Suprapubic skin (tissue), 4 donors: ENCODE measurements around the gene TPRN. TPM values are rescaled to one million over a fixed set of nuclear protein-coding genes. Genes with fewer than 3 reads are reported as not detected.

Experiments
- DNase-seq, 2 donors: peaks; one replicate each; pipeline ENCODE4 v3.0.0-alpha.2; 2019; ENCODE audit warnings: low spot score in 2 of 2
- H3K27ac ChIP-seq: fragments of 200-600 bp; sonication (generic); one replicate; pipeline ENCODE4 v1.5.1; 2019
- H3K27me3 ChIP-seq: fragments of 200-600 bp; sonication (generic); one replicate; pipeline ENCODE4 v1.5.1; 2019
- H3K36me3 ChIP-seq: fragments of 200-600 bp; sonication (generic); one replicate; pipeline ENCODE4 v1.5.1; 2019
- H3K4me1 ChIP-seq: fragments of 200-600 bp; sonication (generic); one replicate; pipeline ENCODE4 v1.5.1; 2019
- H3K4me3 ChIP-seq: fragments of 200-600 bp; sonication (generic); one replicate; pipeline ENCODE4 v1.5.1; 2019; ENCODE audit warnings: mild to moderate bottlenecking
- H3K9me3 ChIP-seq: fragments of 200-600 bp; sonication (generic); one replicate; pipeline ENCODE4 v1.5.1; 2019
- EP300 ChIP-seq: sonication (generic); formaldehyde crosslinking; IDR thresholded peaks from one replicate; pipeline ENCODE4 v1.6.1; 2017; ENCODE audit warnings: antibody characterized with exemption
- POLR2A ChIP-seq, 2 donors: fragments of 450-650 bp; IDR thresholded peaks; one replicate each; pipeline ENCODE4 v1.6.1; 2017; ENCODE audit warnings: antibody characterized with exemption in 2 of 2, mild to moderate bottlenecking in 2 of 2, moderate library complexity in 2 of 2
- POLR2AphosphoS5 ChIP-seq, 3 donors: sonication (generic); formaldehyde crosslinking; IDR thresholded peaks; one replicate each; pipeline ENCODE4 v1.6.1; 2017; ENCODE audit warnings: antibody characterized with exemption in 3 of 3
- WGBS: methylation state at CpG from one replicate; pipeline ENCODE4 v1.1.5; 2018; 5-methylcytosine and 5-hydroxymethylcytosine counted together
- total RNA-seq, 4 donors: library from RNA; depleted of rRNA; stranded (reverse); fragments of >200 nt; gene quantifications; one replicate each; pipeline ENCODE4 v1.1.0, GENCODE V29; 2016
- TF ChIP-seq, protein P1 (sequence below), 2 donors: fragments of 200-600 bp in 1 of 2; fragments of 450-650 bp in 1 of 2; sonication (generic) in 1 of 2; IDR thresholded peaks; one replicate each; pipeline ENCODE4 v1.5.1; 2016 to 2019; ENCODE audit warnings: antibody characterized with exemption in 2 of 2, mild to moderate bottlenecking in 1 of 2, moderate library complexity in 1 of 2

Gene TPRN
- total RNA-seq, 4 donors from 2014 or later, result 12.6 to 23.6 (median 18.7) TPM

DNA sequence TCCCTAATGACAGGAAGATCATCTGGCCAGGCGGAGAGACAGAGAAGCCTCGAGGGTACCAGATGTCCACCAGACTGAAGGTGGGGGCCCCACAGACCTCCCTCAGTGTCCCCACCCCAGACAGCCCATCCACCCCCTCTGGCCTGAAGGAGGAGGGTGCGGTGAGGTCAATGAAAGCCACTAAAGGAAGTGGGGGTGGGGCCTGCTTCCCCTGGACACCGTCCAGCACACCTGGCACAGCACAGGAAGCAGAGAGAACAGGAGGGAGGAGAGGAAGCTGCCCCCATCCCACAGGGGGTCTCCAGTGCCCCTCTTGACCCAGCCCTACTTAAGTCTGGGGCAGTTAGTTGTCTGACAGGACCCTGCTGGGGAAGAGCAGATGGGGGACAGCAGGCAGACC lies 41.9 kb downstream of the TPRN start:
- TF ChIP-seq POLR2A (IDR thresholded peaks at IDR 0.05) (no peak), EP300 (no peak), POLR2AphosphoS5 (IDR thresholded peaks at IDR 0.05) (no peak)
- TF ChIP-seq, protein P1, sequence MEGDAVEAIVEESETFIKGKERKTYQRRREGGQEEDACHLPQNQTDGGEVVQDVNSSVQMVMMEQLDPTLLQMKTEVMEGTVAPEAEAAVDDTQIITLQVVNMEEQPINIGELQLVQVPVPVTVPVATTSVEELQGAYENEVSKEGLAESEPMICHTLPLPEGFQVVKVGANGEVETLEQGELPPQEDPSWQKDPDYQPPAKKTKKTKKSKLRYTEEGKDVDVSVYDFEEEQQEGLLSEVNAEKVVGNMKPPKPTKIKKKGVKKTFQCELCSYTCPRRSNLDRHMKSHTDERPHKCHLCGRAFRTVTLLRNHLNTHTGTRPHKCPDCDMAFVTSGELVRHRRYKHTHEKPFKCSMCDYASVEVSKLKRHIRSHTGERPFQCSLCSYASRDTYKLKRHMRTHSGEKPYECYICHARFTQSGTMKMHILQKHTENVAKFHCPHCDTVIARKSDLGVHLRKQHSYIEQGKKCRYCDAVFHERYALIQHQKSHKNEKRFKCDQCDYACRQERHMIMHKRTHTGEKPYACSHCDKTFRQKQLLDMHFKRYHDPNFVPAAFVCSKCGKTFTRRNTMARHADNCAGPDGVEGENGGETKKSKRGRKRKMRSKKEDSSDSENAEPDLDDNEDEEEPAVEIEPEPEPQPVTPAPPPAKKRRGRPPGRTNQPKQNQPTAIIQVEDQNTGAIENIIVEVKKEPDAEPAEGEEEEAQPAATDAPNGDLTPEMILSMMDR (IDR thresholded peaks at IDR 0.05), result no peak
- H3K9me3 ChIP-seq, result no peaks in the 10 kb centered on the region
- peaks cover 82% of the 10 kb centered on the region for H3K27me3 ChIP-seq
- no peaks in the 10 kb centered on the region for H3K36me3 ChIP-seq
- H3K4me1 ChIP-seq, result peaks cover 41% of the 10 kb centered on the region
- no peak for DNase-seq
- H3K4me3 ChIP-seq, result no peak overlapping the region
- H3K27ac ChIP-seq, result no peak overlapping the region
- 24% methylated on average over 4 of the region's 4 CpGs for WGBS

DNA sequence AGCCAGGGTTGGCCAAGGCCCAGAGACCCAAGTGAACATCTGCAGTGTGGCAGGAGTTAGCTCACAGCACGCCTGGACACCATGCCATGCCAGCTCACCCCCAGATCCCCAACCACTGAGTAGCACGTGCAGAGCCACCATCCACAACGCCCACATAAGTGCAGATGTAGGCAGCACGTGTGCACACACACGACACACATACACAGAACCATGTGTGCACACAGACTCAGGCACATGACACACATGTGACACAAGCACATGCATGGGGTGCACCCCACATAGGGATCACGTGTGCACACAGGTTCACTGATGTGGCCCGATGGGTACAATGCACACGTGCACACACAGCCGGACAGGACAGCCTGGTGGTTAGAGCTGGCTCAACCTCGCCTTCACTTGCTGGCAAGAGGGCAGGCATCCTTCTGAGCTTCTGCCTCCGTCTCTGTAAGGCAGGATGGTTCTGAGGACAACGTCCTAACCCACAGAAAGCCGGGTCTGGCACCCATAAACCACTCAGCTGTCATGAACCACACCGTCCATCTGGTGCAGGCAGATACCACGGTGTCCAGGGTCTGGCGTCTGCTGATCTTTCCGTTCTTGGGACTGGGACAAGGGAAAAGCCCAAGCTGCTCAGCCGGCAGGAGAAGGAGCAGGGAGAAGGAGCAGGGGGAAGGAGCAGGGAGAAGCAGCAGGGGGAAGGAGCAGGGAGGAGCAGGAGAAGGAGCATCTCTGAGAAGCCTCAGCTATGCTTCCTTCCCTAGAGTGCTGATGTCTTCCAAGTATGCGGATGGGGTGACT lies 42.7 kb downstream of the TPRN start:
- WGBS, result 49% methylated on average over 9 of the region's 19 CpGs
- H3K27me3 ChIP-seq, result peaks cover 74% of the 10 kb centered on the region

DNA sequence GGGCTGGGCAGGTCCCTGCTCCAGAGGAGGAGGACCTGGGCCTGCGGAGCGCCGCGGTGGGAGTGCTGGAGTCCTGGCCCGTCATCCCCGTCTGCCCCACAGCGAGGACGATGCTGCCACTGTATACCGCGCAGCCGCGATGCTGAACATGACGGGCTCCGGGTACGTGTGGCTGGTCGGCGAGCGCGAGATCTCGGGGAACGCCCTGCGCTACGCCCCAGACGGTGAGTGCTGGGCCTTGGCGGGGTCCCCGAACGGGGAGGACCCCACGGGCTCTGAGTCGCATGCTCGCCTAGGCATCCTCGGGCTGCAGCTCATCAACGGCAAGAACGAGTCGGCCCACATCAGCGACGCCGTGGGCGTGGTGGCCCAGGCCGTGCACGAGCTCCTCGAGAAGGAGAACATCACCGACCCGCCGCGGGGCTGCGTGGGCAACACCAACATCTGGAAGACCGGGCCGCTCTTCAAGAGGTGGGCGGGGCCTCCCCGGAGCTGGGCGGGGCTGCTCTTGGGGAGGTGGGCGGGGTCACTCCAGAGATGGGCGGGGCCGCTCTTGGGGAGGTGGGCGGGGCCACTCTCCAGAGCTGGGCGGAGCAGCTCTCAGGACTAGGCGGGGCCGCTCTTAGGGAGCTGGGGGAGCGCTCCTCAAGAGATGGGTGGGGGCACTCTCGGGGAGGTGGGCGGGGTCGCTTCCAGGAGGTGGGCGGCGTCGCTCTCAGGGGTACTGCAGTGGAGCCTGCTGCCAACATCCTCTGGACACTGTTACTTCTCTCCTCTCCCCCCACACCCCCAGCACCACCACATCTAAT lies 43.8 kb downstream of the TPRN start:
- Histone ChIP-seq H3K4me3 (peak overlapping the region; percentile 15), H3K9me3 (no peaks in the 10 kb centered on the region), H3K36me3 (no peaks in the 10 kb centered on the region), H3K27me3 (peaks cover 64% of the 10 kb centered on the region), H3K27ac (no peak overlapping the region), H3K4me1 (peaks cover 22% of the 10 kb centered on the region)
- 0% methylated on average over 2 of the region's 65 CpGs for WGBS
- TF ChIP-seq POLR2A (IDR thresholded peaks at IDR 0.05), result no peak
- no peak for TF ChIP-seq POLR2AphosphoS5 (IDR thresholded peaks at IDR 0.05)
- TF ChIP-seq, protein P1 (IDR thresholded peaks at IDR 0.05), result no peak
- TF ChIP-seq EP300, result no peak
- no peak for DNase-seq

More for the DNA sequence above, 42.7 kb downstream of the TPRN start:
- DNase-seq, result no peak
- no peaks in the 10 kb centered on the region for H3K9me3 ChIP-seq
- H3K36me3 ChIP-seq, result no peaks in the 10 kb centered on the region
- peaks cover 32% of the 10 kb centered on the region for H3K4me1 ChIP-seq
- no peak overlapping the region for H3K27ac ChIP-seq
- no peak for TF ChIP-seq POLR2AphosphoS5 (IDR thresholded peaks at IDR 0.05)
- H3K4me3 ChIP-seq, result no peak overlapping the region

DNA sequence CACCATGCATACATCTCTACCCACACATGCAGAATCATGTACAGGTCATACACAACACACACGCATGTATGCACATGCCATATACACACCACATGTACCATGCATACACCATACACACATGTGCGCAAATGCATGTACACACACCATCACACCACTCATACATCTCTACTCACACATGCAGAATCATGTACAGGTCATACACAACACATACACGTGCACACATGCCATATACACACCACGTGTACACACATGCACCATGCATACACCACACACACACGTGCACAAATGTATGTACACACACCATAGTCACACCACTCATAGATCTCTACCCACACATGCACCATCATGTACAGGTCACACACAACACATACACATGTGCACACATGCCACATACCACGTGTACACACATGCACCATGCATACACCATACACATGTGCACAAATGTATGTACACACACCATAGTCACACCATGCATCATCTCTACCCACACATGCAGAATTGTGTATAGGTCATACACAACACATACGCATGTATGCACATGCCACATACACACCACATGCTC lies 47.6 kb downstream of the TPRN start:
- WGBS, result 91% methylated on average over 7 of the region's 7 CpGs
- no peak overlapping the region for H3K27ac ChIP-seq
- DNase-seq, result no peak
- H3K9me3 ChIP-seq, result no peaks in the 10 kb centered on the region
- no peak overlapping the region for H3K4me3 ChIP-seq
- no peaks in the 10 kb centered on the region for H3K36me3 ChIP-seq
- peaks cover 35% of the 10 kb centered on the region for H3K27me3 ChIP-seq
- H3K4me1 ChIP-seq, result peaks cover 11% of the 10 kb centered on the region
- TF ChIP-seq EP300, result no peak
- TF ChIP-seq, protein P1 (IDR thresholded peaks at IDR 0.05), result no peak
- TF ChIP-seq POLR2A (IDR thresholded peaks at IDR 0.05), result no peak
- no peak for TF ChIP-seq POLR2AphosphoS5 (IDR thresholded peaks at IDR 0.05)

DNA sequence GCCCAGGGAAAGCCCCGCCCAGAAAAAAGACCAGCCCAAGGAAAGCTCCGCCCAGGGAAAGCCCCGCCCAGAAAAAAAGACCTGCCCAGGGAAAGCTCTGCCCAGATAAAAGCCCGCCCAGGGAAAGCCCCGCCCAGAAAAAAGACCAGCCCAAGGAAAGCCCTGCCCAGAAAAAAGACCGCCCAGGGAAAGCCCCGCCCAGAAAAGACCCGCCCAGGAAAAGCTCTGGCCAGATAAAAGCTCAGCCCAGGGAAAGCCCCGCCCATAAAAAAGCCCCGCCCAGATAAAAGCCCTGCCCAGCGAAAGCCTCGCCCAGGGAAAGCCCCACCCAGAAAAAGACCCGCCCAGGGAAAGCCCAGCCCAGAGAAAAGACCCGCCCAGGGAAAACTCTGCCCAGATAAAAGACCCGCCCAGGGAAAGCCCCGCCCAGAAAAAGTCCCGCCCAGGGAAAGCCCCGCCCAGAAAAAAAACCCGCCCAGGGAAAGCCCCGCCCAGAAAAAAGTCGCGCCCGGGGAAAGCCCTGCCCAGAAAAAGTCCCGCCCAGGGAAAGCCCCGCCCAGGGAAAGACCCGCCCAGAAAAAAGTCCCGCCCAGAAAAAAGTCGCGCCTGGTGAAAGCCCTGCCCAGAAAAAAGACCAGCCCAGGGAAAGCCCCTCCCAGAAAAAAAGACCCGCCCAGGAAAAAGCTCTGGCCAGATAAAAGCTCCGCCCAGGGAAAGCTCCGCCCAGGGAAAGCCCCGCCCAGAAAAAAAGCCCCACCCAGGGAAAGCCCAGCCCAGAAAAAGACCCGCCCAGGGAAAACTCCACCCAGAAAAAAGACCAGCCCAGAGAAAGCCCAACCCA lies 49.7 kb downstream of the TPRN start:
- no peaks in the 10 kb centered on the region for H3K36me3 ChIP-seq
- peaks cover 36% of the 10 kb centered on the region for H3K27me3 ChIP-seq
- H3K4me1 ChIP-seq, result no peaks in the 10 kb centered on the region
- TF ChIP-seq POLR2AphosphoS5 (IDR thresholded peaks at IDR 0.05), result no peak
- TF ChIP-seq EP300, result no peak
- no peak for TF ChIP-seq POLR2A (IDR thresholded peaks at IDR 0.05)
- TF ChIP-seq, protein P1 (IDR thresholded peaks at IDR 0.05), result no peak
- no peak for DNase-seq
- H3K27ac ChIP-seq, result no peak overlapping the region
- 17% methylated on average over 34 of the region's 34 CpGs for WGBS
- H3K9me3 ChIP-seq, result no peaks in the 10 kb centered on the region
- H3K4me3 ChIP-seq, result no peak overlapping the region
